GM23338 (cell line): ENCODE results near the gene LTV1. TPM values are rescaled to one million over a fixed set of nuclear protein-coding genes. Genes with fewer than 3 reads are reported as not detected.

Experiments
- ATAC-seq: fragments of 200-7000 bp; cut with Tn5 transposase; 3 replicates; pipeline ENCODE4 v1.9.1; 2020
- DNase-seq: peaks from one replicate; pipeline ENCODE4 v3.0.0-alpha.2; 2015; ENCODE audit warnings: low spot score
- H2AFZ ChIP-seq: fragments of 200-600 bp; sonication (generic); 2 replicates; pipeline ENCODE4 v1.8.0; 2016; ENCODE audit warnings: antibody characterized with exemption, mild to moderate bottlenecking, moderate library complexity
- H3F3A ChIP-seq: fragments of 200-600 bp; sonication (generic); replicated peaks from 2 replicates; pipeline ENCODE4 v1.8.0; 2017; ENCODE audit warnings: antibody characterized with exemption, mixed run types, low read depth
- H3K27ac ChIP-seq: fragments of 200-600 bp; sonication (generic); 2 replicates; pipeline ENCODE4 v1.6.1; 2016; ENCODE audit warnings: low read depth
- H3K27me3 ChIP-seq: fragments of 200-600 bp; sonication (generic); 2 replicates; pipeline ENCODE4 v1.8.0; 2016; ENCODE audit warnings: mild to moderate bottlenecking, mixed run types, moderate library complexity; ENCODE audit not compliant: insufficient read depth
- H3K36me3 ChIP-seq: fragments of 200-600 bp; sonication (generic); 2 replicates; pipeline ENCODE4 v1.8.0; 2016; ENCODE audit warnings: mild to moderate bottlenecking; ENCODE audit not compliant: insufficient read depth
- H3K4me1 ChIP-seq: fragments of 200-600 bp; sonication (generic); 2 replicates; pipeline ENCODE4 v1.8.0; 2016; ENCODE audit warnings: mild to moderate bottlenecking, moderate library complexity; ENCODE audit not compliant: insufficient read depth
- H3K4me2 ChIP-seq: fragments of 200-600 bp; sonication (generic); 2 replicates; pipeline ENCODE4 v1.7.1; 2017; ENCODE audit warnings: mixed run types
- H3K4me3 ChIP-seq: fragments of 200-600 bp; sonication (generic); 2 replicates; pipeline ENCODE4 v1.6.1; 2016; ENCODE audit warnings: mixed run types
- H3K79me2 ChIP-seq: fragments of 200-600 bp; sonication (generic); replicated peaks from 2 replicates; pipeline ENCODE4 v1.8.0; 2017; ENCODE audit warnings: mild to moderate bottlenecking; ENCODE audit not compliant: insufficient read depth
- H3K9me2 ChIP-seq: fragments of 200-600 bp; sonication (generic); 2 replicates; pipeline ENCODE4 v1.8.0; 2017; ENCODE audit not compliant: insufficient read depth
- H4K20me1 ChIP-seq: fragments of 200-600 bp; sonication (generic); replicated peaks from 2 replicates; pipeline ENCODE4 v1.8.0; 2017; ENCODE audit warnings: mild to moderate bottlenecking; ENCODE audit not compliant: insufficient read depth
- H3K27ac Mint-ChIP-seq: 2 replicates; pipeline ENCODE4 v1.8.0; 2020; ENCODE audit warnings: inconsistent platforms, mild to moderate bottlenecking, moderate library complexity, mixed read lengths
- H3K27me3 Mint-ChIP-seq: 3 replicates; pipeline ENCODE4 v1.8.0; 2022; ENCODE audit warnings: low read depth, mild to moderate bottlenecking, moderate library complexity, mixed read lengths, inconsistent platforms; ENCODE audit not compliant: insufficient read depth, poor library complexity
- H3K36me3 Mint-ChIP-seq: 3 replicates; pipeline ENCODE4 v1.8.0; 2021; ENCODE audit warnings: low read depth, mild to moderate bottlenecking, inconsistent platforms, moderate library complexity, mixed read lengths
- H3K4me1 Mint-ChIP-seq: 3 replicates; pipeline ENCODE4 v1.8.0; 2020; ENCODE audit warnings: mild to moderate bottlenecking, inconsistent platforms, mixed read lengths
- H3K4me3 Mint-ChIP-seq: 3 replicates; pipeline ENCODE4 v1.8.0; 2021; ENCODE audit warnings: moderate library complexity, mild to moderate bottlenecking, inconsistent platforms, mixed read lengths
- H3K9me3 Mint-ChIP-seq: 3 replicates; pipeline ENCODE4 v1.8.0; 2020; ENCODE audit warnings: moderate library complexity, mild to moderate bottlenecking, inconsistent platforms, mixed read lengths
- CREB1 ChIP-seq: fragments of 250-450 bp; sonication (Bioruptor Pico); IDR thresholded peaks from 2 replicates; pipeline ENCODE4 v1.5.0; 2020; ENCODE audit warnings: low read depth, mild to moderate bottlenecking, moderate library complexity
- CTCF ChIP-seq, 2 experiments: fragments of 200-600 bp in 1 of 2; sonication (generic) in 1 of 2; conservative IDR thresholded peaks; 2 replicates each; pipeline versions ENCODE4 v1.5.1 to v1.6.1; 2016 to 2017; ENCODE audit warnings: antibody characterized with exemption in 2 of 2, low read depth in 2 of 2, mild to moderate bottlenecking in 2 of 2, moderate library complexity in 1 of 2
- EZH2 ChIP-seq: fragments of 200-600 bp; sonication (generic); IDR thresholded peaks from one replicate; pipeline ENCODE4 v1.8.0; 2017; ENCODE audit warnings: antibody characterized with exemption, mild to moderate bottlenecking, low read depth; ENCODE audit not compliant: unreplicated experiment
- NANOG ChIP-seq: IDR thresholded peaks from 2 replicates; pipeline ENCODE4 v1.6.1; 2016; ENCODE audit warnings: antibody characterized with exemption, borderline replicate concordance
- POLR2AphosphoS5 ChIP-seq: IDR thresholded peaks from 2 replicates; pipeline ENCODE4 v1.6.1; 2016; ENCODE audit warnings: antibody characterized with exemption, low read depth
- STAT1 ChIP-seq: IDR thresholded peaks from one replicate; pipeline ENCODE4 v1.6.1; 2016; ENCODE audit warnings: antibody characterized with exemption; ENCODE audit not compliant: unreplicated experiment
- ZNF114 ChIP-seq: fragments of 250-450 bp; sonication (Bioruptor Pico); IDR thresholded peaks from 2 replicates; pipeline ENCODE4 v1.5.0; 2020; ENCODE audit warnings: mild to moderate bottlenecking, moderate library complexity
- ZNF331 ChIP-seq: fragments of 250-450 bp; sonication (Bioruptor Pico); IDR thresholded peaks from 2 replicates; pipeline ENCODE4 v1.5.0; 2020; ENCODE audit warnings: low read depth, mild to moderate bottlenecking, moderate library complexity
- polyA plus RNA-seq: library from polyadenylated mRNA; unstranded; fragments of >200 nt; fragmentation: Nextera tagmentation; extraction: Ambion mirVana; gene quantifications from 2 replicates; pipeline ENCODE4 v1.2.1, GENCODE V29; 2016
- total RNA-seq: library from RNA; depleted of rRNA; stranded (reverse); fragments of >200 nt; shearing (Covaris generic); gene quantifications from 2 replicates; pipeline ENCODE4 v1.2.3, GENCODE V29; 2014
- TF ChIP-seq, protein P1 (sequence below): IDR thresholded peaks from one replicate; pipeline ENCODE4 v1.6.1; 2018; ENCODE audit warnings: antibody characterized with exemption; ENCODE audit not compliant: unreplicated experiment
- TF ChIP-seq, protein P2 (sequence below): fragments of 250-450 bp; sonication (Bioruptor Pico); IDR thresholded peaks from 2 replicates; pipeline ENCODE4 v1.5.0; 2020; ENCODE audit warnings: mild to moderate bottlenecking, moderate library complexity
- TF ChIP-seq, protein P3 (sequence below): IDR thresholded peaks from 2 replicates; pipeline ENCODE4 v1.6.1; 2016; ENCODE audit warnings: antibody characterized with exemption

LTV1 gene
- total and polyA plus RNA-seq, 2 experiments from 2014 or later = 36.5 to 72.4 TPM

- ATAC-seq (no peak), DNase-seq (no peak)
- Histone ChIP-seq H3K36me3 (no peaks in the 10 kb centered on the region), H4K20me1 (no peaks in the 10 kb centered on the region; the same call in 1 of the 2 replicates), H2AFZ (no peak overlapping the region), H3K27me3 (no peaks in the 10 kb centered on the region), H3K4me3 (no peak overlapping the region), H3F3A (no peaks in the 10 kb centered on the region), H3K27ac (no peak overlapping the region), H3K79me2 (no peaks in the 10 kb centered on the region), H3K4me1 (no peaks in the 10 kb centered on the region), H3K9me2 (peaks cover 17% of the 10 kb centered on the region; the same call in 1 of the 2 replicates), H3K4me2 (no peak overlapping the region)
- H3K27me3 Mint-ChIP-seq = peaks cover 2% of the 10 kb centered on the region
- no peaks in the 10 kb centered on the region; the same call in 2 of the 3 replicates for H3K36me3 Mint-ChIP-seq
- H3K27ac Mint-ChIP-seq = no peak overlapping the region
- peaks cover 5% of the 10 kb centered on the region; the same call in 1 of the 3 replicates for H3K4me1 Mint-ChIP-seq
- TF ChIP-seq, protein P1, sequence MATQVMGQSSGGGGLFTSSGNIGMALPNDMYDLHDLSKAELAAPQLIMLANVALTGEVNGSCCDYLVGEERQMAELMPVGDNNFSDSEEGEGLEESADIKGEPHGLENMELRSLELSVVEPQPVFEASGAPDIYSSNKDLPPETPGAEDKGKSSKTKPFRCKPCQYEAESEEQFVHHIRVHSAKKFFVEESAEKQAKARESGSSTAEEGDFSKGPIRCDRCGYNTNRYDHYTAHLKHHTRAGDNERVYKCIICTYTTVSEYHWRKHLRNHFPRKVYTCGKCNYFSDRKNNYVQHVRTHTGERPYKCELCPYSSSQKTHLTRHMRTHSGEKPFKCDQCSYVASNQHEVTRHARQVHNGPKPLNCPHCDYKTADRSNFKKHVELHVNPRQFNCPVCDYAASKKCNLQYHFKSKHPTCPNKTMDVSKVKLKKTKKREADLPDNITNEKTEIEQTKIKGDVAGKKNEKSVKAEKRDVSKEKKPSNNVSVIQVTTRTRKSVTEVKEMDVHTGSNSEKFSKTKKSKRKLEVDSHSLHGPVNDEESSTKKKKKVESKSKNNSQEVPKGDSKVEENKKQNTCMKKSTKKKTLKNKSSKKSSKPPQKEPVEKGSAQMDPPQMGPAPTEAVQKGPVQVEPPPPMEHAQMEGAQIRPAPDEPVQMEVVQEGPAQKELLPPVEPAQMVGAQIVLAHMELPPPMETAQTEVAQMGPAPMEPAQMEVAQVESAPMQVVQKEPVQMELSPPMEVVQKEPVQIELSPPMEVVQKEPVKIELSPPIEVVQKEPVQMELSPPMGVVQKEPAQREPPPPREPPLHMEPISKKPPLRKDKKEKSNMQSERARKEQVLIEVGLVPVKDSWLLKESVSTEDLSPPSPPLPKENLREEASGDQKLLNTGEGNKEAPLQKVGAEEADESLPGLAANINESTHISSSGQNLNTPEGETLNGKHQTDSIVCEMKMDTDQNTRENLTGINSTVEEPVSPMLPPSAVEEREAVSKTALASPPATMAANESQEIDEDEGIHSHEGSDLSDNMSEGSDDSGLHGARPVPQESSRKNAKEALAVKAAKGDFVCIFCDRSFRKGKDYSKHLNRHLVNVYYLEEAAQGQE = no peak
- TF ChIP-seq EZH2 (no peak), ZNF114 (no peak), STAT1 (no peak), POLR2AphosphoS5 (no peak), CREB1 (no peak), CTCF (conservative IDR thresholded peaks at IDR 0.05; ENCODE audit: low read depth in 2 of 2) (no peak), NANOG (no peak), ZNF331 (CRISPR knock-in tag) (no peak)
- TF ChIP-seq, protein P2, sequence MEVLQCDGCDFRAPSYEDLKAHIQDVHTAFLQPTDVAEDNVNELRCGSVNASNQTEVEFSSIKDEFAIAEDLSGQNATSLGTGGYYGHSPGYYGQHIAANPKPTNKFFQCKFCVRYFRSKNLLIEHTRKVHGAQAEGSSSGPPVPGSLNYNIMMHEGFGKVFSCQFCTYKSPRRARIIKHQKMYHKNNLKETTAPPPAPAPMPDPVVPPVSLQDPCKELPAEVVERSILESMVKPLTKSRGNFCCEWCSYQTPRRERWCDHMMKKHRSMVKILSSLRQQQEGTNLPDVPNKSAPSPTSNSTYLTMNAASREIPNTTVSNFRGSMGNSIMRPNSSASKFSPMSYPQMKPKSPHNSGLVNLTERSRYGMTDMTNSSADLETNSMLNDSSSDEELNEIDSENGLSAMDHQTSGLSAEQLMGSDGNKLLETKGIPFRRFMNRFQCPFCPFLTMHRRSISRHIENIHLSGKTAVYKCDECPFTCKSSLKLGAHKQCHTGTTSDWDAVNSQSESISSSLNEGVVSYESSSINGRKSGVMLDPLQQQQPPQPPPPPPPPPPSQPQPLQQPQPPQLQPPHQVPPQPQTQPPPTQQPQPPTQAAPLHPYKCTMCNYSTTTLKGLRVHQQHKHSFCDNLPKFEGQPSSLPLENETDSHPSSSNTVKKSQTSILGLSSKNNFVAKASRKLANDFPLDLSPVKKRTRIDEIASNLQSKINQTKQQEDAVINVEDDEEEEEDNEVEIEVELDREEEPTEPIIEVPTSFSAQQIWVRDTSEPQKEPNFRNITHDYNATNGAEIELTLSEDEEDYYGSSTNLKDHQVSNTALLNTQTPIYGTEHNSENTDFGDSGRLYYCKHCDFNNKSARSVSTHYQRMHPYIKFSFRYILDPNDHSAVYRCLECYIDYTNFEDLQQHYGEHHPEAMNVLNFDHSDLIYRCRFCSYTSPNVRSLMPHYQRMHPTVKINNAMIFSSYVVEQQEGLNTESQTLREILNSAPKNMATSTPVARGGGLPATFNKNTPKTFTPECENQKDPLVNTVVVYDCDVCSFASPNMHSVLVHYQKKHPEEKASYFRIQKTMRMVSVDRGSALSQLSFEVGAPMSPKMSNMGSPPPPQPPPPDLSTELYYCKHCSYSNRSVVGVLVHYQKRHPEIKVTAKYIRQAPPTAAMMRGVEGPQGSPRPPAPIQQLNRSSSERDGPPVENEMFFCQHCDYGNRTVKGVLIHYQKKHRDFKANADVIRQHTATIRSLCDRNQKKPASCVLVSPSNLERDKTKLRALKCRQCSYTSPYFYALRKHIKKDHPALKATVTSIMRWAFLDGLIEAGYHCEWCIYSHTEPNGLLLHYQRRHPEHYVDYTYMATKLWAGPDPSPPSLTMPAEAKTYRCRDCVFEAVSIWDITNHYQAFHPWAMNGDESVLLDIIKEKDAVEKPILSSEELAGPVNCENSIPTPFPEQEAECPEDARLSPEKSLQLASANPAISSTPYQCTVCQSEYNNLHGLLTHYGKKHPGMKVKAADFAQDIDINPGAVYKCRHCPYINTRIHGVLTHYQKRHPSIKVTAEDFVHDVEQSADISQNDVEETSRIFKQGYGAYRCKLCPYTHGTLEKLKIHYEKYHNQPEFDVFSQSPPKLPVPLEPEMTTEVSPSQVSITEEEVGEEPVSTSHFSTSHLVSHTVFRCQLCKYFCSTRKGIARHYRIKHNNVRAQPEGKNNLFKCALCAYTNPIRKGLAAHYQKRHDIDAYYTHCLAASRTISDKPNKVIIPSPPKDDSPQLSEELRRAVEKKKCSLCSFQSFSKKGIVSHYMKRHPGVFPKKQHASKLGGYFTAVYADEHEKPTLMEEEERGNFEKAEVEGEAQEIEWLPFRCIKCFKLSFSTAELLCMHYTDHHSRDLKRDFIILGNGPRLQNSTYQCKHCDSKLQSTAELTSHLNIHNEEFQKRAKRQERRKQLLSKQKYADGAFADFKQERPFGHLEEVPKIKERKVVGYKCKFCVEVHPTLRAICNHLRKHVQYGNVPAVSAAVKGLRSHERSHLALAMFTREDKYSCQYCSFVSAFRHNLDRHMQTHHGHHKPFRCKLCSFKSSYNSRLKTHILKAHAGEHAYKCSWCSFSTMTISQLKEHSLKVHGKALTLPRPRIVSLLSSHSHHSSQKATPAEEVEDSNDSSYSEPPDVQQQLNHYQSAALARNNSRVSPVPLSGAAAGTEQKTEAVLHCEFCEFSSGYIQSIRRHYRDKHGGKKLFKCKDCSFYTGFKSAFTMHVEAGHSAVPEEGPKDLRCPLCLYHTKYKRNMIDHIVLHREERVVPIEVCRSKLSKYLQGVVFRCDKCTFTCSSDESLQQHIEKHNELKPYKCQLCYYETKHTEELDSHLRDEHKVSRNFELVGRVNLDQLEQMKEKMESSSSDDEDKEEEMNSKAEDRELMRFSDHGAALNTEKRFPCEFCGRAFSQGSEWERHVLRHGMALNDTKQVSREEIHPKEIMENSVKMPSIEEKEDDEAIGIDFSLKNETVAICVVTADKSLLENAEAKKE = no peak
- TF ChIP-seq, protein P3, sequence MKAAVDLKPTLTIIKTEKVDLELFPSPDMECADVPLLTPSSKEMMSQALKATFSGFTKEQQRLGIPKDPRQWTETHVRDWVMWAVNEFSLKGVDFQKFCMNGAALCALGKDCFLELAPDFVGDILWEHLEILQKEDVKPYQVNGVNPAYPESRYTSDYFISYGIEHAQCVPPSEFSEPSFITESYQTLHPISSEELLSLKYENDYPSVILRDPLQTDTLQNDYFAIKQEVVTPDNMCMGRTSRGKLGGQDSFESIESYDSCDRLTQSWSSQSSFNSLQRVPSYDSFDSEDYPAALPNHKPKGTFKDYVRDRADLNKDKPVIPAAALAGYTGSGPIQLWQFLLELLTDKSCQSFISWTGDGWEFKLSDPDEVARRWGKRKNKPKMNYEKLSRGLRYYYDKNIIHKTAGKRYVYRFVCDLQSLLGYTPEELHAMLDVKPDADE = no peak
- H3K9me3 Mint-ChIP-seq = peaks cover 8% of the 10 kb centered on the region
- H3K4me3 Mint-ChIP-seq = no peak overlapping the region
These were observed 69.5 kb downstream of the LTV1 start for GRCh38 chr6:143912671-143913070.
